Measurements from ENCODE around the gene VPS51.
"Not testable (repeated sequence)": the region's sequence is repeated elsewhere in the genome, so short reads cannot be mapped to it uniquely, and the experiment has no call there.

Gene VPS51

GRCh38 chr11:65136515-65137096 is 40.6 kb downstream of the VPS51 start:
- DNase-seq: no peak

GRCh38 chr11:65141896-65142494 is 46.0 kb downstream of the VPS51 start:
- DNase-seq: no peak

- no peak for DNase-seq
Measured at GRCh38 chr11:65147352-65148075, 51.5 kb downstream of the VPS51 start.

GRCh38 chr11:65148657-65149056 is 52.6 kb downstream of the VPS51 start:
- DNase-seq: no peak

- DNase-seq: not testable (repeated sequence)
Measured at GRCh38 chr11:65150131-65150508, 54.1 kb downstream of the VPS51 start.

- peak; percentile 43 to 54 for DNase-seq
Measured at GRCh38 chr11:65150509-65151299, 54.7 kb downstream of the VPS51 start.

- DNase-seq: no peak
Measured at GRCh38 chr11:65151331-65151899, 55.4 kb downstream of the VPS51 start.

- DNase-seq: no peak
Measured at GRCh38 chr11:65152122-65152521, 56.1 kb downstream of the VPS51 start.

GRCh38 chr11:65156256-65156655 is 60.2 kb downstream of the VPS51 start:
- DNase-seq: no peak

- DNase-seq: no peak
Measured at GRCh38 chr11:65156926-65157325, 60.9 kb downstream of the VPS51 start.

GRCh38 chr11:65157336-65157735 is 61.3 kb downstream of the VPS51 start:
- DNase-seq: no peak

- no peak for DNase-seq
Measured at GRCh38 chr11:65159012-65159411, 63.0 kb downstream of the VPS51 start.

GRCh38 chr11:65160643-65161042 is 64.6 kb downstream of the VPS51 start:
- no peak for DNase-seq
